ENCODE data around the gene CASZ1.

The CASZ1 gene

GRCh38 chr1:10688409-10688786 is 108.0 kb downstream of the CASZ1 start:
- H3K27ac ChIP-seq (ENCODE audit: insufficient read depth, low read length, poor library complexity, severe bottlenecking) = no peak overlapping the region
- H3K4me1 ChIP-seq (ENCODE audit: control insufficient read depth, insufficient read depth, low read length, poor library complexity, severe bottlenecking) = peaks cover 16% of the 10 kb centered on the region
- DNase-seq = no peak
- no peaks in the 10 kb centered on the region for H3K36me3 ChIP-seq (ENCODE audit: control insufficient read depth, insufficient read depth, low read length)
- H3K9me3 ChIP-seq (ENCODE audit: control insufficient read depth, low read length) = no peaks in the 10 kb centered on the region
- no peak overlapping the region for H3K4me3 ChIP-seq (ENCODE audit: insufficient read depth, low read depth, low read length, poor library complexity, severe bottlenecking)
- no peaks in the 10 kb centered on the region for H3K27me3 ChIP-seq (replicated peaks; ENCODE audit: control insufficient read depth, insufficient read depth, low read length, poor library complexity, severe bottlenecking)

GRCh38 chr1:10687782-10688408 is 108.6 kb downstream of the CASZ1 start:
- H3K27me3 ChIP-seq (replicated peaks; ENCODE audit: control insufficient read depth, insufficient read depth, low read length, poor library complexity, severe bottlenecking) = no peaks in the 10 kb centered on the region
- H3K4me1 ChIP-seq (ENCODE audit: control insufficient read depth, insufficient read depth, low read length, poor library complexity, severe bottlenecking) = peaks cover 11% of the 10 kb centered on the region
- no peak overlapping the region for H3K4me3 ChIP-seq (ENCODE audit: insufficient read depth, low read depth, low read length, poor library complexity, severe bottlenecking)
- H3K36me3 ChIP-seq (ENCODE audit: control insufficient read depth, insufficient read depth, low read length) = no peaks in the 10 kb centered on the region
- DNase-seq = no peak
- no peaks in the 10 kb centered on the region for H3K9me3 ChIP-seq (ENCODE audit: control insufficient read depth, low read length)
- H3K27ac ChIP-seq (ENCODE audit: insufficient read depth, low read length, poor library complexity, severe bottlenecking) = no peak overlapping the region

- no peak for DNase-seq
- no peak overlapping the region for H3K4me3 ChIP-seq (ENCODE audit: insufficient read depth, low read depth, low read length, poor library complexity, severe bottlenecking)
- no peak overlapping the region for H3K27ac ChIP-seq (ENCODE audit: insufficient read depth, low read length, poor library complexity, severe bottlenecking)
- peaks cover 5% of the 10 kb centered on the region for H3K4me1 ChIP-seq (ENCODE audit: control insufficient read depth, insufficient read depth, low read length, poor library complexity, severe bottlenecking)
- H3K9me3 ChIP-seq (ENCODE audit: control insufficient read depth, low read length) = no peaks in the 10 kb centered on the region
- H3K36me3 ChIP-seq (ENCODE audit: control insufficient read depth, insufficient read depth, low read length) = no peaks in the 10 kb centered on the region
- no peaks in the 10 kb centered on the region for H3K27me3 ChIP-seq (replicated peaks; ENCODE audit: control insufficient read depth, insufficient read depth, low read length, poor library complexity, severe bottlenecking)
Measured at GRCh38 chr1:10687251-10687651, 109.2 kb downstream of the CASZ1 start.

GRCh38 chr1:10686404-10687040 is 109.9 kb downstream of the CASZ1 start:
- Histone ChIP-seq H3K27me3 (replicated peaks; ENCODE audit: control insufficient read depth, insufficient read depth, low read length, poor library complexity, severe bottlenecking) (no peaks in the 10 kb centered on the region), H3K4me1 (ENCODE audit: control insufficient read depth, insufficient read depth, low read length, poor library complexity, severe bottlenecking) (no peaks in the 10 kb centered on the region), H3K27ac (ENCODE audit: insufficient read depth, low read length, poor library complexity, severe bottlenecking) (no peak overlapping the region), H3K36me3 (ENCODE audit: control insufficient read depth, insufficient read depth, low read length) (no peaks in the 10 kb centered on the region), H3K9me3 (ENCODE audit: control insufficient read depth, low read length) (no peaks in the 10 kb centered on the region), H3K4me3 (ENCODE audit: insufficient read depth, low read depth, low read length, poor library complexity, severe bottlenecking) (no peak overlapping the region)
- no peak for DNase-seq

GRCh38 chr1:10685808-10686403 is 110.5 kb downstream of the CASZ1 start:
- Histone ChIP-seq H3K4me1 (ENCODE audit: control insufficient read depth, insufficient read depth, low read length, poor library complexity, severe bottlenecking) (no peaks in the 10 kb centered on the region), H3K27ac (ENCODE audit: insufficient read depth, low read length, poor library complexity, severe bottlenecking) (no peak overlapping the region), H3K9me3 (ENCODE audit: control insufficient read depth, low read length) (no peaks in the 10 kb centered on the region), H3K27me3 (replicated peaks; ENCODE audit: control insufficient read depth, insufficient read depth, low read length, poor library complexity, severe bottlenecking) (no peaks in the 10 kb centered on the region), H3K36me3 (ENCODE audit: control insufficient read depth, insufficient read depth, low read length) (no peaks in the 10 kb centered on the region), H3K4me3 (ENCODE audit: insufficient read depth, low read depth, low read length, poor library complexity, severe bottlenecking) (no peak overlapping the region)
- no peak for DNase-seq

GRCh38 chr1:10685196-10685807 is 111.1 kb downstream of the CASZ1 start:
- Histone ChIP-seq H3K27me3 (replicated peaks; ENCODE audit: control insufficient read depth, insufficient read depth, low read length, poor library complexity, severe bottlenecking) (no peaks in the 10 kb centered on the region), H3K9me3 (ENCODE audit: control insufficient read depth, low read length) (no peaks in the 10 kb centered on the region), H3K4me1 (ENCODE audit: control insufficient read depth, insufficient read depth, low read length, poor library complexity, severe bottlenecking) (no peaks in the 10 kb centered on the region), H3K4me3 (ENCODE audit: insufficient read depth, low read depth, low read length, poor library complexity, severe bottlenecking) (no peak overlapping the region), H3K27ac (ENCODE audit: insufficient read depth, low read length, poor library complexity, severe bottlenecking) (no peak overlapping the region), H3K36me3 (ENCODE audit: control insufficient read depth, insufficient read depth, low read length) (no peaks in the 10 kb centered on the region)
- DNase-seq = no peak

GRCh38 chr1:10684221-10684620 is 112.2 kb downstream of the CASZ1 start:
- Histone ChIP-seq H3K4me3 (ENCODE audit: insufficient read depth, low read depth, low read length, poor library complexity, severe bottlenecking) (no peak overlapping the region), H3K9me3 (ENCODE audit: control insufficient read depth, low read length) (no peaks in the 10 kb centered on the region), H3K27me3 (replicated peaks; ENCODE audit: control insufficient read depth, insufficient read depth, low read length, poor library complexity, severe bottlenecking) (no peaks in the 10 kb centered on the region), H3K36me3 (ENCODE audit: control insufficient read depth, insufficient read depth, low read length) (no peaks in the 10 kb centered on the region), H3K27ac (ENCODE audit: insufficient read depth, low read length, poor library complexity, severe bottlenecking) (no peak overlapping the region), H3K4me1 (ENCODE audit: control insufficient read depth, insufficient read depth, low read length, poor library complexity, severe bottlenecking) (no peaks in the 10 kb centered on the region)
- DNase-seq = no peak

GRCh38 chr1:10682449-10683309 is 113.8 kb downstream of the CASZ1 start:
- no peaks in the 10 kb centered on the region for H3K27me3 ChIP-seq (replicated peaks; ENCODE audit: control insufficient read depth, insufficient read depth, low read length, poor library complexity, severe bottlenecking)
- no peak overlapping the region for H3K4me3 ChIP-seq (ENCODE audit: insufficient read depth, low read depth, low read length, poor library complexity, severe bottlenecking)
- no peak overlapping the region for H3K27ac ChIP-seq (ENCODE audit: insufficient read depth, low read length, poor library complexity, severe bottlenecking)
- H3K9me3 ChIP-seq (ENCODE audit: control insufficient read depth, low read length) = no peaks in the 10 kb centered on the region
- no peaks in the 10 kb centered on the region for H3K4me1 ChIP-seq (ENCODE audit: control insufficient read depth, insufficient read depth, low read length, poor library complexity, severe bottlenecking)
- H3K36me3 ChIP-seq (ENCODE audit: control insufficient read depth, insufficient read depth, low read length) = no peaks in the 10 kb centered on the region
- no peak for DNase-seq

- no peaks in the 10 kb centered on the region for H3K9me3 ChIP-seq (ENCODE audit: control insufficient read depth, low read length)
- no peaks in the 10 kb centered on the region for H3K27me3 ChIP-seq (replicated peaks; ENCODE audit: control insufficient read depth, insufficient read depth, low read length, poor library complexity, severe bottlenecking)
- H3K4me1 ChIP-seq (ENCODE audit: control insufficient read depth, insufficient read depth, low read length, poor library complexity, severe bottlenecking) = no peaks in the 10 kb centered on the region
- no peak for DNase-seq
- no peak overlapping the region for H3K4me3 ChIP-seq (ENCODE audit: insufficient read depth, low read depth, low read length, poor library complexity, severe bottlenecking)
- no peaks in the 10 kb centered on the region for H3K36me3 ChIP-seq (ENCODE audit: control insufficient read depth, insufficient read depth, low read length)
- H3K27ac ChIP-seq (ENCODE audit: insufficient read depth, low read length, poor library complexity, severe bottlenecking) = no peak overlapping the region
Measured at GRCh38 chr1:10682108-10682445, 114.4 kb downstream of the CASZ1 start.

All from effector memory CD4-positive, alpha-beta T cell (primary cell).